ACC112 (cell line): ENCODE data around the gene PRRT2.
A peak's percentile ranks its signal among the peaks of the same experiment; 100 is the strongest.

Source experiments
- H2AFZ ChIP-seq: fragments of 200-600 bp; sonication (generic); one replicate; pipeline ENCODE4 v1.6.0; 2017; ENCODE audit warnings: antibody characterized with exemption, low read length; ENCODE audit not compliant: unreplicated experiment
- H3K27ac ChIP-seq: fragments of 200-600 bp; sonication (generic); 2 replicates; pipeline ENCODE4 v1.5.1; 2014; ENCODE audit warnings: low read depth, mild to moderate bottlenecking, antibody characterized with exemption, low read length, moderate library complexity
- H3K27me3 ChIP-seq: fragments of 200-600 bp; sonication (generic); 2 replicates; pipeline ENCODE4 v1.6.1; 2014; ENCODE audit warnings: mild to moderate bottlenecking, antibody characterized with exemption, low read length, moderate library complexity, mixed read lengths; ENCODE audit not compliant: insufficient read depth
- H3K36me3 ChIP-seq: fragments of 200-600 bp; sonication (generic); 2 replicates; pipeline ENCODE4 v1.6.1; 2016; ENCODE audit warnings: mild to moderate bottlenecking, antibody characterized with exemption, low read length, moderate library complexity, mixed read lengths; ENCODE audit not compliant: insufficient read depth
- H3K4me1 ChIP-seq: fragments of 200-600 bp; sonication (generic); one replicate; pipeline ENCODE4 v1.6.1; 2016; ENCODE audit warnings: low read length, mixed read lengths; ENCODE audit not compliant: insufficient read depth, unreplicated experiment, control insufficient read depth
- H3K4me3 ChIP-seq: fragments of 200-600 bp; sonication (generic); 2 replicates; pipeline ENCODE4 v1.5.1; 2014; ENCODE audit warnings: mild to moderate bottlenecking, low read depth, low read length
- H3K79me2 ChIP-seq: fragments of 200-600 bp; sonication (generic); one replicate; pipeline ENCODE4 v1.6.0; 2016; ENCODE audit warnings: low read length; ENCODE audit not compliant: control insufficient read depth, unreplicated experiment, insufficient read depth

Gene PRRT2

GRCh38 chr16:29814592-29814991, 2.6 kb downstream of the PRRT2 start:
- H2AFZ ChIP-seq, result no peak overlapping the region
- H3K27me3 ChIP-seq, result no peaks in the 10 kb centered on the region
- H3K36me3 ChIP-seq, result no peaks in the 10 kb centered on the region
- H3K79me2 ChIP-seq, result peaks cover 22% of the 10 kb centered on the region
- H3K4me1 ChIP-seq, result peaks cover 35% of the 10 kb centered on the region
- no peak overlapping the region for H3K27ac ChIP-seq
- H3K4me3 ChIP-seq, result peak overlapping the region; percentile 87; the same call in 1 of the 2 replicates

GRCh38 chr16:29815032-29815721, 3.2 kb downstream of the PRRT2 start:
- Histone ChIP-seq H3K27ac (peak overlapping the region; percentile 63), H3K4me3 (peak overlapping the region; percentile 87), H3K79me2 (peaks cover 28% of the 10 kb centered on the region), H3K4me1 (peaks cover 31% of the 10 kb centered on the region), H2AFZ (peak overlapping the region; percentile 61), H3K27me3 (no peaks in the 10 kb centered on the region), H3K36me3 (no peaks in the 10 kb centered on the region)

GRCh38 chr16:29815793-29816693, 4.0 kb downstream of the PRRT2 start, which contains the start of gene PAGR1:
PAGR1 (plus strand) TSS chr16:29816152; CDS start chr16:29816526, 374 bp downstream.
- no peaks in the 10 kb centered on the region for H3K36me3 ChIP-seq
- H3K4me3 ChIP-seq, result peak within 1 kb of the TSS; percentile 87
- peak within 1 kb of the TSS; percentile 63 for H3K27ac ChIP-seq
- H3K4me1 ChIP-seq, result peaks cover 23% of the 10 kb centered on the region
- peaks cover 37% of the 10 kb centered on the region for H3K79me2 ChIP-seq
- peak within 1 kb of the TSS; percentile 61 for H2AFZ ChIP-seq
- H3K27me3 ChIP-seq, result no peaks in the 10 kb centered on the region

- Histone ChIP-seq H3K4me1 (peaks cover 28% of the 10 kb centered on the region), H2AFZ (peak overlapping the region; percentile 52)
Measured at GRCh38 chr16:29816694-29817441, 4.9 kb downstream of the PRRT2 start.

GRCh38 chr16:29818082-29818481, 6.1 kb downstream of the PRRT2 start:
- Histone ChIP-seq H3K4me3 (peak overlapping the region; percentile 23; the same call in 1 of the 2 replicates), H3K27ac (no peak overlapping the region), H3K4me1 (peaks cover 39% of the 10 kb centered on the region), H3K36me3 (no peaks in the 10 kb centered on the region), H3K27me3 (no peaks in the 10 kb centered on the region), H2AFZ (no peak overlapping the region), H3K79me2 (peaks cover 54% of the 10 kb centered on the region)

More at GRCh38 chr16:29816694-29817441, 4.9 kb downstream of the PRRT2 start:
- peak overlapping the region; percentile 87 for H3K4me3 ChIP-seq
- H3K27me3 ChIP-seq, result no peaks in the 10 kb centered on the region
- peaks cover 43% of the 10 kb centered on the region for H3K79me2 ChIP-seq
- peak overlapping the region; percentile 63; the same call in 1 of the 2 replicates for H3K27ac ChIP-seq
- no peaks in the 10 kb centered on the region for H3K36me3 ChIP-seq

GRCh38 chr16:29819506-29819905, 7.5 kb downstream of the PRRT2 start:
- H3K79me2 ChIP-seq, result peaks cover 64% of the 10 kb centered on the region
- no peak overlapping the region for H3K27ac ChIP-seq
- H2AFZ ChIP-seq, result no peak overlapping the region
- H3K4me1 ChIP-seq, result peaks cover 52% of the 10 kb centered on the region
- H3K27me3 ChIP-seq, result no peaks in the 10 kb centered on the region
- H3K4me3 ChIP-seq, result peak overlapping the region; percentile 85
- no peaks in the 10 kb centered on the region for H3K36me3 ChIP-seq

- Histone ChIP-seq H3K27me3 (no peaks in the 10 kb centered on the region), H3K4me3 (peak within 1 kb of the TSS; percentile 85), H2AFZ (no peak within 1 kb of the TSS), H3K36me3 (no peaks in the 10 kb centered on the region), H3K4me1 (peaks cover 53% of the 10 kb centered on the region), H3K27ac (peak within 1 kb of the TSS; percentile 89), H3K79me2 (peaks cover 68% of the 10 kb centered on the region)
Measured at GRCh38 chr16:29820271-29820701, 8.3 kb downstream of the PRRT2 start, which contains the start of gene MVP. MVP (plus strand) TSS chr16:29820462; CDS start chr16:29830550, 10,088 bp downstream.

- peak overlapping the region; percentile 85 for H3K4me3 ChIP-seq
- H2AFZ ChIP-seq, result no peak overlapping the region
- H3K79me2 ChIP-seq, result peaks cover 75% of the 10 kb centered on the region
- no peaks in the 10 kb centered on the region for H3K36me3 ChIP-seq
- H3K4me1 ChIP-seq, result peaks cover 60% of the 10 kb centered on the region
- H3K27me3 ChIP-seq, result no peaks in the 10 kb centered on the region
- peak overlapping the region; percentile 89 for H3K27ac ChIP-seq
Measured at GRCh38 chr16:29820730-29821642, 9.0 kb downstream of the PRRT2 start.

- Histone ChIP-seq H3K4me1 (peaks cover 63% of the 10 kb centered on the region), H3K27ac (peak overlapping the region; percentile 89), H3K36me3 (no peaks in the 10 kb centered on the region), H3K4me3 (peak overlapping the region; percentile 85), H3K79me2 (peaks cover 79% of the 10 kb centered on the region), H2AFZ (no peak overlapping the region), H3K27me3 (no peaks in the 10 kb centered on the region)
Measured at GRCh38 chr16:29821643-29822115, 9.7 kb downstream of the PRRT2 start.
